GM12864 (cell line): Measurements from ENCODE around the gene MORN1.

Experiments used
- DNase-seq: peaks from one replicate; pipeline ENCODE4 v3.0.0-alpha.2; 2011; ENCODE audit warnings: low read depth
- H3K4me3 ChIP-seq: 2 replicates; pipeline ENCODE4 v1.5.1; 2011; ENCODE audit warnings: mild to moderate bottlenecking, low read depth, low read length, control low read depth
- TF ChIP-seq, protein P1 (sequence below): IDR thresholded peaks from 2 replicates; pipeline ENCODE4 v1.5.1; 2011; ENCODE audit warnings: low read depth, mild to moderate bottlenecking, moderate library complexity, low read length, control low read depth, inconsistent platforms; ENCODE audit errors: missing control alignments

MORN1 gene

DNA sequence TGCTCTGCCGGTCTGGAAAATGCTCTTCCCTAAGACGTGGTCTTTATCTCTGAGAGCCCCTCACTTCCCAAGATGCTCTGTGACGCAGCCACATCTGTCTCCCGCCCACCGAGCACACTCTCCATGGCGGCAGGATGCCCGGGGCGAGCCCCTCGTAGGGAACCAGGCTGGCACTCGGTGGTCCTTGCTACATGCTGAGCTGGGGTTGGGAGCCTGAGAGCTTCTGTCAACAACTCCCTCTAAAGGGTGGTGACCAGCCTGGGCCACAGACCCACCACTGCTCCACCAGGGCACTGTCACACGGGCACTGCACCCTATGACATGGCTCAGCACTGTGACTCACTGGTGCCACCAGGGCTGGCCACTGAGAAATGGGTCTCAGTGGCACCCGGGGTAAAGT, 18.4 kb upstream of the MORN1 start:
- TF ChIP-seq, protein P1, sequence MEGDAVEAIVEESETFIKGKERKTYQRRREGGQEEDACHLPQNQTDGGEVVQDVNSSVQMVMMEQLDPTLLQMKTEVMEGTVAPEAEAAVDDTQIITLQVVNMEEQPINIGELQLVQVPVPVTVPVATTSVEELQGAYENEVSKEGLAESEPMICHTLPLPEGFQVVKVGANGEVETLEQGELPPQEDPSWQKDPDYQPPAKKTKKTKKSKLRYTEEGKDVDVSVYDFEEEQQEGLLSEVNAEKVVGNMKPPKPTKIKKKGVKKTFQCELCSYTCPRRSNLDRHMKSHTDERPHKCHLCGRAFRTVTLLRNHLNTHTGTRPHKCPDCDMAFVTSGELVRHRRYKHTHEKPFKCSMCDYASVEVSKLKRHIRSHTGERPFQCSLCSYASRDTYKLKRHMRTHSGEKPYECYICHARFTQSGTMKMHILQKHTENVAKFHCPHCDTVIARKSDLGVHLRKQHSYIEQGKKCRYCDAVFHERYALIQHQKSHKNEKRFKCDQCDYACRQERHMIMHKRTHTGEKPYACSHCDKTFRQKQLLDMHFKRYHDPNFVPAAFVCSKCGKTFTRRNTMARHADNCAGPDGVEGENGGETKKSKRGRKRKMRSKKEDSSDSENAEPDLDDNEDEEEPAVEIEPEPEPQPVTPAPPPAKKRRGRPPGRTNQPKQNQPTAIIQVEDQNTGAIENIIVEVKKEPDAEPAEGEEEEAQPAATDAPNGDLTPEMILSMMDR = no peak
- no peak overlapping the region for H3K4me3 ChIP-seq
- DNase-seq = no peak

DNA sequence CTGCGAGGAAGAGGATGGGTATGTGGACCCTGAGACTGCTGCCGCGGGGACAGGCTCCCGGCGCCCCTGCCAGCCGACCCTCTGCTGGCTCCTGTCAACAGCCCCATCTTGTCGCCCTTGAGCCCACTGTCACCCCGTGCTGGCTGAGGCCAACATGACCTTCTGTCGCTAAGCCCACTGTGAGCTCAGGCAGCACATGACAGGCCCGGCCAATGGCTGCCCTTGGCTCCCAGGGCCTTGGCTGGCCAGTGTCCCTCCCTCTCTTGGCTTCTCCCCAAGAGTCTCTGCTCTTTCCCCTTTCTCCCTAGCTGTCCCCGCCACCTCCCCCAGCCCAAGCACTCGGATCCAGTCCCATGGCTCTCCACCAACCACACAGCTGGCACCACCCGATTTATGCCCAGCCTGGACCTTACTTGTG, 17.5 kb upstream of the MORN1 start:
- no peak for DNase-seq
- no peak overlapping the region for H3K4me3 ChIP-seq
- TF ChIP-seq, protein P1 = no peak

DNA sequence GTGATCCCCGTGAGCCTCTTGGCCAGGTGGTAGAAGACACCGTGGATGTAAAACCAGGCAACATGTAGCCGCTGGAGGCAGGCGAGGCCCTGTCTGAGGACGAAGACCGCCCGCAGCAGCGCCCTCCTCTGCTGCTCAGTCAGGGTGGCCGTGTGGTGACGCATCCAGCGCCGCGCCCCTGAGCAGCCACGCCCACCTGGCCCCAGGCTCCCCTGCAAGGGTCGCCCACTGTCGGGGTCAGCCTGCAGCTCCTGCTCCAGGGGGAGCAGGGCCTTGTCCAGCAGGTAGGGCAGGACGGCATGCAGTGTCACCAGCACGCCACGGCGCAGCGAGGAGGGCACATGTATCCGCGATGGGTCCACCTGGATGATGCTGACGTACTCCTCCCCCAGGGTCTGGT, 17.1 kb upstream of the MORN1 start:
- H3K4me3 ChIP-seq = no peak overlapping the region
- TF ChIP-seq, protein P1 = no peak
- no peak for DNase-seq

GRCh38 chr1:2407991-2408275, 16.6 kb upstream of the MORN1 start:
- TF ChIP-seq, protein P1 = no peak

DNA sequence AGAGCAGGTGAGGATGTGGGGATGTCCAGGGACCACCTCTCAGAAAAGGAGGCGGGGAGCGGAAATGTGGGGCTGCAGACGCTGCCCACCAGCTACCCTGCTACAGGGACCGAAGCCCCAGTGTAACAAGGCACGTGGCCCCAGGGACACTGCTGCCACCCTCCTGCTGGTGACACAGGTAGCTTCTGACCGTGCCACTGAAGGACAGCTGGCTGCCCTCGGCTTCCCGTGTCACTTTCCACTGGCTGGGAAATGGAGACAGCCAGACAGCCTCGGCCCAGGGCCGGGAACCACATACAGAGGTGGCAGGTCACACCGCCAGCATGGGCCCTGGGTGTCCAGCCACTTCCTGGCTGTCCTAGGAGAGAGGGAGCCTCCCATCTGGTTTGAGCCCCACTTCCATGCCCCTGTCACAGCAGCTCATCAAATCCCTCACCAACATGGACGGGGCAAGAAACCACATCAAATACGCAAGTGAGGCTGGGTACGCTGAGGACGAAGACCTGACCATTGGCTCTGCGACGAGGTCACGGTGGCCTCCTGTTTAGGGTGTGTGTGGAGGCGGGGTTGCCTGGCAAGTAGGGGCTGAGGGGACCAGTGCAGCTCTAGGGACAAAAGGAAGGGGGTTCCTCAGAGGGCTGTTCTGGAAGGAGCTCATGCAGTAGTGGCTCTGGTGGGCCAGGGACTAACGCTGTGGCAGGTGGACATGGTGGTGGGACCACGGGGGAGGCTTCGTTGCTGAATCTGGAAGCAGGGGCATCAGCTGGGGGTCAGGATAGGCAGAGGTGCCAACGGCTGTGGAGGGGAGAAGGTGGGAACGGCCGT, 16.0 kb upstream of the MORN1 start:
- no peak for DNase-seq
- TF ChIP-seq, protein P1 = no peak
- H3K4me3 ChIP-seq = no peak overlapping the region

More at GRCh38 chr1:2407991-2408275, 16.6 kb upstream of the MORN1 start:
- no peak overlapping the region for H3K4me3 ChIP-seq
- no peak for DNase-seq

GRCh38 chr1:2406451-2407041, 15.2 kb upstream of the MORN1 start:
- DNase-seq = no peak
- H3K4me3 ChIP-seq = no peak overlapping the region
- TF ChIP-seq, protein P1 = no peak
